ENCODE measurements around the gene GALNT18.
A peak's percentile ranks its signal among the peaks of the same experiment; 100 is the strongest.

Gene GALNT18

DNA sequence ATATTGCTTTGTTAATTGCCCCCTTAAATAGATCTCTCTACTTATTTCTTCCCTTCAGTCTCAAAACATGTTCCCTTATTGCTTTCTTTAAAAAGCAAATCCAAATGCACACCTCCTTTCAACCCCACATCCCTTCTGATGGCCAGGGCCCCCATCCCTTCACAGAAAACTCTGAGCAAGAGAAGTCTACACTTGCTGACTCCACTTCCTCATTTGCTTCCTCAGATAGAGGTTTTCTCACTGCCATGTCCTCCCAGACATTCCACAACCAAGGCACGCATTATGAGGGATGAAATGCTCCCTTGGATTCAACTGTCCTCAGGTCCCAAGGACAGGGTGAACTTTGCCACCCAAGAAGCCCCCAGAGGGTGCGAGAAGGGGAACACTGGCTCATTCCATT lies 311.9 kb downstream of the GALNT18 start:
- no peak for ATAC-seq

DNA sequence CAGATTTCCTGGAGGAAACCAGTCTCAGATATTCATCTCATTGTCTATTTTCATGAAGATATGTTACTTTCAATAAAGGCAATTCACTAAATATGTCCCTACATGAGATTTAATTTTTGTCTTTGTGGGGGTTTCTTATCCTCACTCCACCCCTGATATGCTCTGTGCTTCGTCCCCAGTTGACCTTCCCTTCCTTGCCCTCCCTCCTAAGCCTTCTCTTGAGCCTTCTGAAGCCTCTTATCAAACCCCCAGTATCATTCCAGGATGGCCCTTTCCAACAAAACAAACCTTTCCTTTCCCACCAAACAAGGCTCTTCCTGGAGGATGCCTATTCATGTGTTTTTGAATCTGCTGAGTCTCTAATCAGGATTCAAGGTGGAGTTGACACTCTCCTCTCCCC lies 313.6 kb downstream of the GALNT18 start:
- DNase-seq, result no peak
- ATAC-seq, result no peak

More for the DNA sequence above, 311.9 kb downstream of the GALNT18 start:
- no peak for DNase-seq

DNA sequence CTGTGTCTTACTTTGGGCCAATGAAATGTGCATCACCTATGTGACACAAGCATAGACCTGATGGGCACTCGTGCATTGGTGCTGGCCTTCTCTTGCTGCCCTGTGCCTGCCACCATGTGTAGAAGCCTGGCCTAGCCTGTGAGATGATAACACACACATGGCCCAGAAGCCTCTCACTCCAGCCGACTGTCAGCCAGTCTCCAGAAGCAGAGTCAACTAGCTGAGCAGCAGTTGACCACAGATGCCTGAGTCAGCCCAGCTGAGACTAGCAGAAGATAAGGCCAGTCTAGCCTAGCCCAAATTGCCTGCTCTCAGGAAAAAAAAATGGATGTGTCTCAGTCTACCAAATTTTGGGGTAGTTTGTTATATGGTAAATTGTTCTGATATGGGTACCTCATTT lies 314.9 kb downstream of the GALNT18 start:
- ATAC-seq (no peak), DNase-seq (no peak)

DNA sequence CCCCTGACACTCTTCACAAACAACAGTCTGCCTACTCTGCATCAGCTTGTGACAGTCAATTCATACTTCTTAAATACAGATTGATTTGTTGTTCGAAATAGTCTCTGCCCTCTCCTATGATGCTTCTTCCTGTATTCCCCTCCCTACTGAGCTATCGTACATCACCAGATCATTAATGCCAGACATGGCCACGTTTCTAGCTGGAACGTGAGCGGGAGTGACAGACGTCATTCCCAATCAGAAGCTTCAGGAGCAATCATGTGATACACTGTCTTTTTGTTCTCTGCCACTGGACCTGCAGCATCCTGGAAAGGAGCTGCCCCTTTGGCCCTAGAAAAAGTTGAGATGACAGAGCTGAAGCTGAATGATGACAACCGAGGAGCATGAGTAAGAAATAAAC lies 317.3 kb downstream of the GALNT18 start:
- DNase-seq (no peak), ATAC-seq (no peak)

DNA sequence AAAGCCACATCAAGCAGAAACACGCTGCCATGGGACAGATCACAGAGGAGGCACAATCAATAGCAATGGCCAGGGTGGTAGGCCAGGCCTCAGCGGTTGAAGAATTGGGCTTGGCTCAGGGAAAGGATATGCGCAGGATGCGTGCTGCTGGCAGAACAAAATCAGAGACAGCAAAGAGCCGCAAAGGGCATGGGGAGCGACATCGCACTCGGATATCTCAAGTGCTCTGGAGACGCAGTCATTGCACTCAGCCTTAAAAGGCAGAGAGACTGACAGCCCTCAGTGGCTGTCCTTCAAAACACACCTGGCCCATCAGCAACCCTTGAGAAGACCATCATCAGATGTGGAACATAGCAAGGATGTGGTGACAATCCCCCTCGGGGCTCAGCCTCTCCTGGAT lies 319.2 kb downstream of the GALNT18 start:
- ATAC-seq (no peak), DNase-seq (no peak)

DNA sequence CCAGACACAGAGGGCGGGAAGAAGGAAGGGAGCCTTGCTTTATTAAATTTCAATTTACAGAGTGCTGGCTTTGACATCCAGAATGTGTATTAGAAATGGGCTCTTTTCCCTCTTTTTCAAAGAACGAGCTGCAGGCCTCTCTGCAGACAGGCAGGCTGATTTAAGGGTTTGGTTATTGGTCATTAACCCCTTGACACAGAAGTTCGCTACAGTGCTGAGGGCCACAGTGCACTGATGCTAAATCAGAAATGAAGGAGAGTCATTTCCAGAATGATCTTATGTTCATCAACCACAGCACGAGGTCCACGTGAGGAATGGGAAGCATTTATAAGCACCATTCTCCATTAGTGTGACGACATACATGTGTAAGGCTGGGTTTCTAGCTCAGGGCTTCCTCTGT lies 320.6 kb downstream of the GALNT18 start:
- ATAC-seq, result no peak

DNA sequence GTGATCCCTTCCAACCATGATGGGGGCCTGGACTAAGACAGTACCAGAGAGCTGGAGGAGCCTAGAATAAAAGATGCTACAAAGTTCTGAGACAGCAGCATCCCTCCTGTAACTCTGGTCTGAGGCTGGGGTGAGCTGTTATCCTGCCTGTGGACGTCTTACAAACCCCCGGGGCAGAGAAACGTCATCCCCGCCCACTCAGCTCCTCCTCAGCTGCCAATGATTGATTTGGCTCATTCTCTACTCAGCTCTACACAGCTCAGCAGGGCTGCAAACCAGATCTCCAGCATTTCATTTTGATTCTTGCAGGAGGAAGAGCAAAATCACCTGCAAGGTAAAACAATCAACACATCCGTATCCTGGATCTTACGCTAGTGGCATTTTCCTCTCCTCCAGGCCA lies 324.2 kb downstream of the GALNT18 start:
- DNase-seq, result no peak
- ATAC-seq, result no peak

More for the DNA sequence above, 320.6 kb downstream of the GALNT18 start:
- DNase-seq, result no peak

DNA sequence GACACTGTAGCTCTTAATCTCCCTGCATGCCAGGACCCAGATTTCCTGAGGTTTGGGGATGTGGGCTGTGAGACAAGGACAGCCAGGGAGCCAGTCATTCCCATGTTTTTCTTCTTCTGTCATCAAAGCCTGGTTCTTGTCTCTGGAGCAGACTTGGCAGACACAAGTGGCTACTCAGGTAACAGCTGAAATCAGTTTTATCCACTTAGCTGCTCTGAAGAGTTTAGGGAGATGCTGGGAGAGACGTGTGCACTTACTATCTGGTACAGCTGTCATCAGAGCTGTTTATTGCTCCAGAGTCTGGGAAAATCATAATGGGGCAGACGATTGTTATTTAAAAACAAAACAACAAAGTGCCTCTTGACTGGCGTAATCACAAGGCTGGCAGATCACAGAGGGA lies 325.4 kb downstream of the GALNT18 start:
- ATAC-seq, result no peak
- no peak for DNase-seq

DNA sequence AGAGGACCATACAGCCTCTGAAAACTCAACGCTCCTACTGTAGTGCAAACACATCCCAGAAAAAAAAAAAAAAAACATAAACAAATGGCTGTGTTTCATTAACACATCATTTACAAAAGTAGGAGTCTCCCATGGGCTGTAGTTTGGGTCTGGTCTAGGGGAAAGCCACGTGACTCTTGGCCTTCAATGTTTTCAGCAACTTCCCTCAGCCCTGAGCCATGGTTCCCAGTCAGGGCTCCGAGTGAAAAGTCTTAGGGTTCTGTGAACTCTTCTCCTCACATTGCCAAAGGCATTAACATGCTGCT lies 327.3 kb downstream of the GALNT18 start:
- DNase-seq (no peak), ATAC-seq (no peak)

DNA sequence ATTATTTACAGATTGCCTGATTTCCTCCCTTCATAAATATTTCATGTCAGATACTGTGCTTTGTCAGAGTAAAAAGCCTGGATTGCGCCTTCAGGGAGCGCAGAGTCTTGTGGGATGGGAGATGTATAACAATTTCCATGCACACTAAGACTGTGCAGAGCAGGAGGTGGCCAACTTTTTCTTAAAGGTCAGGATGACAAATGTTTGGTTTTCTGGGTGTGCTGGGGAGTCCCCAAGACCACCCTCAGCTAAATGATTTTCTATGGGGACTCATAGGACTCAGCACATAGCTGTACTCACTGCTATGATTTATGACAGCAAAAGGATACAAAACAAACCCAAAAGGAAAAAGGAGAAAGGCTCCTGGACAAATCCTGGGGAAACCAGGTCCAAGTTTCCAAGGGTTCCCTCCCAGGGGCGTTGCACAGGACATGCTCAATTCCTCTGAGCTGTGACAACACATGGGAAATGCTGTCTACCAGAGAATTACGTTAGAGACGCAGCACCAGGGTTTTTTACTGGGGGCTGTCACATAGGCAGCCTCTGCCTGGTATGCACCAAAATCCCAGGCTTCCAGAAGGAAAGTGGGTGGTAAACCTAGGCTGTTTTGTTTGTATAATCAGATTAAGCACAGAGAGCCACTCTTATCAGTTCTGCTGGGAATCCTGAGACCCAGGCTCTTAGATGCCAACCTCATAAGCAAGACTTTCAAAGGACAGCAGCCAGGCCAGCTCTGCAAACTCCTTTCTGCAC lies 327.8 kb downstream of the GALNT18 start:
- ATAC-seq (peak; percentile 80), DNase-seq (peak; percentile 7)

DNA sequence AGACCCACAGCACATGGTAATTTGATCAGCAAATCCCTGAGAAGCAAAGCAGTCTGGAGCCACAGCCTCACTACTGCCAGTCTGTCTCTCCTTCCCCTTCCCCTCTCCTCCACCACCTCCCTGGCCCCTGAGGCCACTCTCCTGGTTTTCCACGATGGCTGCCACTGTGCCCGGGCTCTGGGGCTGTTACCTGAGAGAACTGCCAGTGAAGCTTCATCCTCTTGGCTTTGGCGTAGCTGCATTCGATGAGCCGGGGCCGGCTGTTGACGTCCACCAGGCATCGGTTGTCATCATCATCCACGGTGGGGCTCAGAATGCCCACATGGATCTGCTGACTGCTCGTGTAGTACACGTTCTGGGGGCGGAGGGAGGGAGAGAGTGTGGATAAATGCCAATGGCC lies 329.0 kb downstream of the GALNT18 start:
- ATAC-seq, result no peak
- DNase-seq, result no peak

DNA sequence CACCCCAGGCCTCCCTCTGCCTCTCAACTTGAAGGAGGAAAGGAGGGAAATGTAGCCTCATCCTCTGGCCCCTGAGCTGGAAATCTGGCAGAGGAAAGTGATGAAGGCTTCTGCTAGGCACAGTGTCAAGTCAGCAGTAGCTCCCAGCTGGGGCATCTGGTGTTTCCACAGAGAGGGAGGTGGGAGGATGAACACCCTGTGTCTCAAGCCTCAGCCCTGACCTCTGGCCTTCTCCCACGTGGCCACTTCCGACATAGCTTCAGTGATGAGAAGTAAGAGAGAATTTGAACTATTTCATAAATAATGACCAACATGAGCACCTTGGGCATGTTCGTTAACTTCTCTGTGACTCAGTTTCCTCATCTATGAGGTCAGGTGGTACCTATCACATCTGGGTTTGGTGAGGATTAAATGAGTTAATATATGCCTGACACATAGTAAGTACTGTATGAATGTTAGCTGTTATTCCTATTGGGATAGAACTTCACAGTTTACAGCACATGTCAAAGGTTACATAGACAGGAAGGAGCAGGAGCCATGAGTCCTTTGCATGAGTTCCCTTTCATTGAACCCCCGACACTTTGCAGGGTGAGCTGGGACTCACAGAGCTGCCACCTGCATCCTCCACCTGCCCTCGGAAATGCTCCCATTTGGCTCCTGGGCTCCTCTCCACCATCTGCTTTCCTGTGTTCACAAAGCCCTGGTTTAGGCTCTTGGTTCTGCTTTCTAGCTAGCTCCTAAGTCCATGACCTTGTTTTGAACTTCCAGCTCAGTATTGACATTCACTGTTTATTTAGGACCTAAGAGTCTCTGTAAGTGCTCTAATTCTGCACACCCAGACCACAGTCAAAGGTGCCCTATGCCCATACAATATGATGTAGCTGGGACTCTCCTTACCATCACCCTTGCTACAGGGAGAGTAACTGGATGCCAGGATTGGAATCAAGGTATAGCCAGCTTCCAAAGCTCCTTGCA lies 330.5 kb downstream of the GALNT18 start:
- ATAC-seq, result no peak
- no peak for DNase-seq

DNA sequence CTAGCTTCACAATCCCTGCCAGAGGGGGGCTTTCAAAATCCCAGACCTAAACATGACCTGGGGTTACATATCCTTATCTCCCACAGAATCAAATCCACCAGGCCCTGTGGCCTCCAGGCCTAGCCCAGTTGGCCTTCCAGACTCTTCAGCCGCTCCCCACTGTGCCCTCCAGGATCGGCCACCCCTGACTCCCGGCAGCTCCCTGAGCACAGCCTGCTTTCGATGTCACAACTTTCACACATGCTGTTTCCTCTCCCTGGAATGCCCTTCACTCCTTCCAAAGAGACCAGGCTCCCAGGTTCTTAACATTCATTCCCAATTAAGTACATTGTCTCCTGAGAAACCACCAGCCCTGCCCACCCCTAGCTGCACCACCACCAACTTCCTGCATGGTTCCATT lies 331.5 kb downstream of the GALNT18 start:
- ATAC-seq (no peak), DNase-seq (no peak)

DNA sequence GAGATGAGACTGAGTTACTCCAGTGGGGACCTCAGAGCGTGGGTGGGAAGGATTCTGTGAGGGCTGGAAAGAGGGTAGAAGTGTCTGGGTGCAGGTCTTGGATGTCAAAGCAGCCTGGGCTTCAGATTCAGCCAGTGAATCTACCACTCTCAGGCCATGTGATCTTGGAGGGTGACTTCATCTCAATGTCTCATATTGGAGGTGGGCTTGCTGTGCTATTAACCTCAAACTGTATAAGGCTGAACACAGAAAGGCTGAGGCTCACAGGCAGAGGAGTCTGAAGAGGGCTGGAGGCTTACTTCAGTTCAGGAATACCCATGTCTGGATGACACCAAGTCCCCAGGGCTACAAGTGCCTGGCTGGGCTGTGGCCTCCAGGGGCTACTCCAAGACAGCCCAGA lies 332.1 kb downstream of the GALNT18 start:
- DNase-seq (no peak), ATAC-seq (no peak)

DNA sequence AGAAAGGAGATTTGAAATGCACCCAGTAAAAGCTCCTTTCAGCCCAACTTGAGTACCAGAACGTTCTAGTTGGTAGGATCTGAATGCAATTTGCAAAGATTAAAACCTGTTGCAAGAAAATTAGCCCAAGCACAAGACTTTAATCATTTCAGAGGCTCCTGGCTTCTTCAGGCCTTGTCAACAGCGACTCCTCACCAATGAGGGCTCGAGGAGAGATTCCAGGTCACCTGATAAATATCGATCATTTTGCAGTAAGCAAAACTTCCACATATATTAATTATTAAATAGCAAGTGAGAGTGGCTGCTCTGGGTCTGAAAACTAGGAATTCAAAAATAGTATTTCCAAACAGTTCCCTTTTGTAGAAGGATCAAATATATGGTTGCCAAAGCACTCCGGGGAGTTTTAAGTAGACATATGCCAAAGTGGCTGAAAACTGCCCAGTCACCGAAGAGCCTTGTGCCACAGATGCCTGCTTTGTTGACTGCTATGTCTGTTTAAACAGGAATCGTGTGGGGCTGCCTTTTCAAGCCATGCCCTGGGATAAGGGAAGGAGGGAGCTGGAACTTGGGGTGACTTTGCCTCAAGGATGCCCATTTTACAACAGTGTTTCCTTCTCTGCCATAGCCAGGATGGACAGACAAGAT lies 332.7 kb downstream of the GALNT18 start:
- no peak for ATAC-seq
- no peak for DNase-seq

DNA sequence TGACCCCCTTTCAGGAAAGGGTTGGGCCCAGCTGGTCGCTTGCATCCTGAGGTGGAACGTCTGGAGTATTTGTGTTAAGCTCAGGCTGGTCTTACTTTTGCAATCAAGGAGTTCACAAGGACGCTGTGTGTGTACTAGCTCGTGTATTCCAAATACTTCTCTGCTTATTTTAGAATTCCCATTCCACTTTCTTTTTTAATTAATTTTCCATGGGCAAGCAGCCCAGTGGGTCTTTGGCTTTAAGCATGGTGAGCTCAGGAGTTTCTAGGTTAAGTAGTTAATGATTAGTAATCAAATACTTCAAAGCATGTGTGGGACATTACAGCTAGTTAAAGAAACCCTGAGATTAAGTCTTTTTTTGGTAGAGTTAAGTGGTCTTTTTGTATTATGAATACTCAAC lies 337.3 kb downstream of the GALNT18 start:
- DNase-seq (no peak), ATAC-seq (no peak)

DNA sequence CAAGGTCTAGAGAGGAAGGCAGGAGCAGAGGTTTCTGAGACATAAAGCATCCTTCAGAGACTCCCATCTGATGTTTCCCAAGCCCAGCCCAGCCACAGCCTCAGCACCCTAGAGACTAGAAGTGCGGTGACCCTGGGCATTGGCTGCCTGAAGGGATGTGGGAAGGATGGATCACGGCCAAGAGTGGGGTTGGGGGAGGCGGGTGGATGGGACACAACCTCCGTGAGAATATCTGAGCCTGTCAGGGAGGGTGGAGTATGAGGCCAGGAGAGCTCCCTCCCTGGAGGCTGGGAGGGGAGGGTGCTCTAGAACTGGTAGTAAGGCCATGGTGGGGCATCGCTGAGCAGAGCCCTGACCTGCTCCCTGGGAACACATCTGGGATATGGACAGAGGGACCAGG lies 340.2 kb downstream of the GALNT18 start:
- ATAC-seq (no peak), DNase-seq (no peak)

DNA sequence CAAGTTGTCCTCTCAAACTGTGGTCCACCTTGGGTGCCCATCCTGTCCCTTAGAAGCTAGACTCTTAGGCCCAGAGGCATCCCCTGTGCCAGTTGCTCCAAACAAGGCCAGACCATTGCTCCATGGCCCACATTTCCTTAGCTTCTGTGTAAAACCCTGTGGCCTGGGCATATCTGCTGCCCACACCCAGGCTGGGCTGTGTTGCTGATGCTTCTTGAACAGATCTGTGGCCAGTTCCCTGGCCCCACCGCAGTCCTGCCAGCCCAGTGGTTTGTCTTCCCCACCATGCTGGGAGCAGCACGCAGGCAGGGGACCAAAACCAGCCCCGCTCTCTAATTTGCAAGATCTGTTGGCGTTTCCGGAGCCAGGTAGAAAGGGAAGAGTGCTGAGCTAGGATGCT lies 341.0 kb downstream of the GALNT18 start:
- ATAC-seq, result no peak

DNA sequence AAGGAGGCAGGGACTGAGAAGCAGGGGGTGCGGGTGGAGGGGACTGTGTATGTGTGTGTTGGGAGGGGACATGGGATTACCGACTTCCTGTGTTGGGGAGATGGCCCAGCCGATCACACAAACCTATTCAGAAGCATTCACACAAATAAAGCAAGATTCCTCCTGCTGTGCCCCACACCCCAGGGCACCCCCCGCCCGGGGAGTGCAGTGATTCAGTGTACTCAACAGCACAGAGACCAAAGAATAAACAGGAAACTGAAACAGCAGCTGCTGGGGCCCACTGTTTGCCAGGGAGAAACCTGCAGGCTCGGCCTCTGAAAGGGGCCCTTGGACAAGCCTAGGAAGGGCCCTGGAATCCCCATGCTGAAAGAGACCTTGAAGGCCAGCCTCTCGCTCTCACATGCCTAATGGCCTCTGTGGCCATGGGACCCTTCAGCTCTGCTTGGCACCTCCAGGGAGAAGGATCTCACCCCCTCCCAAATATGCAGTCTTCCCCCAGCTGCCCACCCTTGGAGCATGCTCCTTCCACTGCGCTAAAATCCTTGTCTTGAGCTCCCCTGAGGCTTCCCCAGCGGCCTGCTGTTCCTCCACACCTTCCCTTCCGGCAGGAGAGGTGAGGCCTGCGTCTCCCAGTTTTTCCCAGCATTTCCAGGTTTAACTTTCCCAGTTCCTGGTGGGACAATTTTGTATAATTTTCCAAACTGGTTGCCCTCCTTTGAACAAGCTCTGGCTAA lies 341.7 kb downstream of the GALNT18 start:
- DNase-seq (no peak), ATAC-seq (no peak)

More for the DNA sequence above, 341.0 kb downstream of the GALNT18 start:
- no peak for DNase-seq

DNA sequence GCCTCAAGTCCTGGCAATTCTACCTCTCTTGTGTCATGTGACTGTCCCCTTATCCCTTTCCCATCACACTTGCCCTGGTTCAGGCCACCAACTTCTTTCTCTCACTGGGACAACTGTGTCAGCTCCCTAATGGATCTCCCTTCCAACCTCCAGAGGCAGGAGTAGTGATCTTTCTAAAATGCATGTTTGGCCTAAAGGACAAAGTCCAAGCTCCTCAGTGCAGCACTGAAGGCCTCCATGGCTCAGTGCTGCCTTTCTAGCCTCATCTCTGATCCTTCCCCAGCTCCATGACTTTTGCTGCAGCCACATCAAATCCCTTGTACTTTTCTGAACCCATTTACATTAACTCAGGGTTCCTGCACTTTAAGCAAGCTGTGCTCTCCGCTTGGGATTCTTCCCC lies 349.6 kb downstream of the GALNT18 start:
- DNase-seq, result no peak
- ATAC-seq, result no peak

DNA sequence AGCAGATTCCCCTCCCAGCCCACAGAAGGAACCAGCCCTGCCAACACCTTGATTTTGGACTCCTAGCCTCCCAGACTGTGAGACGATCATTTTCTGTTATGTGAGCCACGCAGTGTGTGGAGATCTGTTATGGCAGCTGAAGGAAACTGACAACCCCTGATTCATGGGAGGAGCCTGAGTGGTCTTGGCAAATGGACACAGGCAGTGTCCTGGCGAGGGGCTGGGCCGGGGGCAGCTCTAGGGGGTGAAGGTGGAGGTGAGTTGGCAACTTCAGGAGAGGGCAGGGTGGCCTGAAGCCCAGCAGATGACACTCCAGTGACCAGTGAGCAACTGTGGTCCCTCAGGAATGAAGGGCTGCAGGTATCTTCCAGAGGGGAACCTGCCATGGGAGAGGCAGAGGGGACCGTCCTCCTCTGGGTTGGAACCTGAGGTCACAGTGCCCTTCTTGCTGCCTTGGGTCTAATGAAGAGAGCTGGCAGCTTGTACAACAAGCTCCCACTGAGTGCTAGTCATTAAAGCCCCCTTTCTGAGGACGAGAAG lies 351.5 kb downstream of the GALNT18 start:
- ATAC-seq, result no peak
- DNase-seq, result no peak

DNA sequence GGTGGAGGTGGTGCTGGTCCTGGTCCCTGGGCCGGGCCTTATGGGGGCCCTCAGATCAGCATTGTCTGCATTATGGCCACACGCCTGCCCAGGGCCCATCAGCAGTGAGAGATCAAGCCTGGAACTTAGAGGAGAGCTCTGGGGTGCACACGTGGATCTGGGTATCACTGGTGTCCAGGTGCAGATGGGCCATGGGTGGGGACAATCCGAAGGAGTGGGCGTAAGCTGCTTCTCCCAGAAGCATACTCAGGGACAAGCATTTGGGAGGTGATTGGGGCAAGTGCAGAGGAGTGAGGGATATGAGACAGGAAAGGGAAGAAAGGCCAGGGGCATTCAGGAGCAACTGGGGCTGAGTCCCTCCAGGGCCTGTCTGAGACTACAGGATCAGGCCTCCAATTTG lies 353.1 kb downstream of the GALNT18 start:
- ATAC-seq (no peak), DNase-seq (no peak)

All from stimulated activated naive CD8-positive, alpha-beta T cell treated with anti-CD3 and anti-CD28 coated beads, Interleukin-15, Interleukin-2, amounts not matched to agents 100 U/mL and 50 U/mL, for 24 hours (primary cell).